OCI-LY3 (cell line): ENCODE measurements around the gene RNF111.

ENCODE experiments used
- CTCF ChIP-seq: fragments of 200-600, 300-600 bp; sonication (generic); IDR thresholded peaks from 2 replicates; pipeline ENCODE4 v1.5.1; 2014; ENCODE audit warnings: antibody characterized with exemption, low read length, low read depth
- EZH2phosphoT487 ChIP-seq: fragments of 200-600 bp; shearing (Covaris generic); IDR thresholded peaks from 2 replicates; pipeline ENCODE4 v1.6.1; 2018; ENCODE audit warnings: antibody characterized with exemption, mixed run types, low read depth

GRCh38 chr15:59013246-59013873, 25.9 kb downstream of the RNF111 start:
- TF ChIP-seq CTCF = no peak
- no peak for TF ChIP-seq EZH2phosphoT487
